GM21381 (cell line): ENCODE results near the gene IFFO2.

ENCODE experiments used
- ATAC-seq: cut with Tn5 transposase; IDR thresholded peaks from one replicate; pipeline ENCODE4 v1.9.1; 2021; ENCODE audit warnings: mild to moderate bottlenecking, moderate library complexity; ENCODE audit not compliant: unreplicated experiment

Gene IFFO2

DNA sequence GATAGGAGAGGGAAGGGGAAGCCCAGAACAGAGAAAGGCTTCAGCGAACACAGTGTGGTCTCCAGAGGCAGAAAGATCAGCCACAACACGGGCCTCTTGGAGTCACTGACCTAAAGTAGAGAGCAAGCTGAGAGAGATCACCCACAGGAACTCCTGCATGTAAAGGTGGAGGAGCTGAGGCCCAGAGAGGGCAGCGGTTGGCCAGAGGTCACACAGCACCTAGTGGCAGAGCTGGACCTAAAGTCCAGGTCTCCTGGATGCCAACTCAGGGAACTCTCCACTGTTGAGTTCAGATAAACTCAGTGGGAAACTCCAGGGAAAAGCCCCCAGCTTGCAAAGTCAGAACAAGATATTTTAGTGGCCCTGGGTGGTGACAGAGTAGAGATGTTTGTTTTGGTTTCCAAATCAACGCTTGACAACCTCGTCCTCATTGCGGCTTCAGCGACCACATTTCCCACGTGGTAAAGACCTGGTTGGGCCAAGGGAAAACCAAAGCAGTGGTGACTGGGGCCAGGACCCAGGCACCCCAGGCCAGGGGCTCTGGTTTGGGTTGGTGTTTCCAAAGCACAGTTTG is 4.6 kb downstream of the IFFO2 start:
- ATAC-seq, result peak; percentile 39

DNA sequence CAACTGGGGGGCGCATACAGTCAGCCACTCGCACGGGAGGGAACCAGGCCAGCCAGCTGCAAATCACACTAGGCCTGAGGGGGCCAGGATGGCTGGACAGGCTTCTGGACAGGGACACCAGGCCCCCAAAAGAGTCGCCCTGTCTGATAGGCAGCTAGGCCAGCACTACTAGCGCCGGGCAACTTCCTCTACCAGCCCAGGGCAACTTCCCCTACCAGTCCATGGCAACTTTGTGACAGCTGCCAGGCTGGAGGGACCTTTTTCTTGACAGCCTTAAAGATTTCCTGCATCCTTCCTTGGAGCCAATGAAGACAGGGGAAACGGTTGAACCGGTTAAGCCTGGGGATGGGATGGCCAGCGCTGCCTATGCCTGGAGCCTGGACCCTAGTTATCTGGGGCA is 5.1 kb downstream of the IFFO2 start:
- ATAC-seq, result no peak

DNA sequence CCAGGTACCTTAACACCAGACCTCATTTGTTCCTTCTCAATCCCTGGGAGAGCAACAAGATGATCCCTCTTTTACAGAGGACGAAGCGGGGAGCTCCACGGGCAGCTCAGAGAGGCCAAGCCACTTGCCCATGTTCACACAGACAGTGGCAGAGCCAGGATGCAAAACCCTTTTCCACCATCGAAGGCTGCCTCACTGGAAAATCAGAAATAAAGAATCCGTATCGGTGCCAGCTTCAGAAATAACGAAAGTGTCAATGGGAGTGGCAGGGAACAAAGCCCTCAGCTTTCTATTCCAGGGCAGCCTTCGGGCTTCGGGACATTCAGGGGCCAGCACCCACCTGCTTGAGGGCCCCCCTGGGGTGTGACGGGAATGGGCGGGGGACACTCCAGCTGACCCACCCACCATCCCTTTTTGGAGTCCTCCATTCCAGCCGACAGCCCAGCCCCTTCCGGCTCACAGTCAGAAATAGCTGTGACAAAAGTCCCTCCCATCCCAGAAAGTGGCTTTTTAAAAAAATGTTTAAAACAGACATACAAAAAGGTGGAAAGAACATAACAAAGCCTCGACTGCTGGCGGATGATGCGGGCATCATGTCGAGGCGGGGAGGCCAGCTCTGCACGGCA is 6.0 kb downstream of the IFFO2 start:
- no peak for ATAC-seq

DNA sequence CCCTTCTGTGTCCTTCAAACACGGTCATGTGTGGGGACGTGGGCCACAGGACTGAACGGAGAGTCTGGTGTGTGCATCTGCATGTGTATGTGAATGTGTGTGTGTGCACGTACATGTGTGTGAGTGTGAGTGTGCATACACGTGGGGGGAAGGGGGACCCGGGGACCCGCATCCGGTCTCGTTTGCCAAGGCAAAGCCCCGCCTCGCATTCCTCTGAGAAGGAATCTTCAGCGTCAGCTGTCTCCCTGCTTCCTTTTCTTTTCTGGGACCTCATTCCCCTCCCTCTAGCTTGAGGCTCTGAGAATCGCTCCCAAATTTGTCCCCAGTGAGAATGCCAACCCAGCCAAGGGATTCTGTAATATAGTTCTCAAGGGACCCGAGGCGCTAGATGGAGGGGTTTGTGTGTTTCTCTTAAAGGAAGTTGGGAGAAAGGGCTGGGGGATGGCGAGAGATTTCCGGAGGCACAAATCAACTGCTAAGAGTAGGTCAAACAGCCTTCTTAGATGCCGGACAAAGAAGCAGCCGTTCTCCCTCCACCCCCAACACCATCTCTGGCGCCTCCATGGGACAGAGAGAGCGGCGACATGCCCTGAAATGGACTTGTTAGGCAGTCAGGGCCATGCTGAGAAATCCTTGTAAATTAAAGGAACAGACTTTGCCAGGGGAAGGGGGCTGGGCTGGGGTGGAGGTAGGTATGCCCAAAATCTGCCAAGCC is 6.6 kb downstream of the IFFO2 start:
- ATAC-seq, result no peak

DNA sequence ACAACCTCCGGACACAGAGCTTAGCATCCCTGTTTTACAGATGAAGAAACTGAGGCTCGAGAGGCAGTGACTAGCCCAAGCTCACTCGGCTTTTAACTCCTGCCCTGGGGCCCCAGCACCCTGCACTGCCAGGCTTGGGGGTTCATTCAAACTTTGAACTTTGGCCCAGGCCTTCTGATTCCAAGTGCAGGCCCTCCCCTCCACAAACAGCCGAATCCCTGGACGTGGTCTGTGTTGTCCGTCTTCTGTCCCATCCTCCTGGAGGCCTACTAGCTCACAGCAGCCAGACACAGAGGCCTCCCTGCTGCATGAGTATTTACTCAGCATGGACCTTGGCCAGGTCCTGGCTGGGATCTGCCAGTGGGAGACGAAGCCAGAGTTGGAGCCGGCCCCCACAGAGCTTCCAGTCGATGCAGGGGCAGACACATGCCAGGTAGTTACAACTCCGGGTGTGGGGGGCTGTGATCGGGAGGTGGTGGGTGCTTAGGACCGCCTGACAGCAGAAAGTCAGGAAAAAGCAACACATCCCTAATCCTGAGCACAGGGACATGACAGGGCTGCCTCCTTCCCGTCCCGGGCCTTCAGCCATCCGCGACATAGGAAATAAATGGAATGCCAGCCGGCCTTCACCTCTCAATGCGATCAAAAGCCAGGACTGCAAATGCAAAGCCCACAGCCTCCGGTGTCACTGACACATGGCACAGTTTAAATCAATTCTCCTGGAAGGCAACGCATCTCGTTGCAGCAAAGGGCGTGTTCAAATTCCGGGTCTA is 7.4 kb downstream of the IFFO2 start:
- ATAC-seq, result no peak

DNA sequence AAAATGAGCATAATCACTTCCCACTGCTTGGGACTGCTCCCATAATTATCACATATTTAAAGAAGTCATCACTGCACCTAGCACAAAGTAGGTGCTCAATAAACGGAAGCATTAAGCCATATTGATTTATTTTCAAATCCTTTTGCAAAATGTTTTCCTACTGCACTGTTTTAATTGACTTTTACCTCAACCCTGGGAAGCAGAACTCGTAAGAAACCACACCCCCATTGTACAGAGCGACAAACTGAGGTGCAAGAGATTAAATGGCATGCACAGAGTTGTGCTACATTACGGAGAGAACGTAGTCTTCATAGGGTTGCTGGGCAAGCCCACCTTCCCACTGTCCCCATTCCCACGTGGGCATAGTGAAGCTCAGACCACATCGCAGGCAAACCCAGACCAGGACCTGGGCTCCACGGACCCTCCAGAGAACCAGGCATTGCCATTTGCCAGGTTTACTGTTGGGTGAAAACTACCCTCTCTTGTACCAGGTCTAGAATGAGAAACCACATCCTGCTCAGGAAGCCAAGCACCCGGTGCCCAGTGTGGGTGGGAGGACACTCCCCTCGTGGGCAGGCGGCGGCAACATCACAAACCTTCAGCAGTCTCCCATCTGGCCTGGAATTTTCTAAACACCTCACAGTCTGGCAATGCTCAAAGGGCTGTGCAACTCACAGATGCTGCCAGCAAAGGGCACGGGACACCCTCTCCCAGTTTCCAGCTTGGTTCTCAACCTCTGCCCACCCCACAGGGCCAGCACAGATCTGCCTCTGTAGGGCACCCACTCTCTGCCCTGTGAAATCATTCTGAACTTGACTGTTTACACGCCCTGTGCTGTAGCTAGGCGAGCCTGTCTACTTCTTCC is 8.2 kb downstream of the IFFO2 start:
- no peak for ATAC-seq

DNA sequence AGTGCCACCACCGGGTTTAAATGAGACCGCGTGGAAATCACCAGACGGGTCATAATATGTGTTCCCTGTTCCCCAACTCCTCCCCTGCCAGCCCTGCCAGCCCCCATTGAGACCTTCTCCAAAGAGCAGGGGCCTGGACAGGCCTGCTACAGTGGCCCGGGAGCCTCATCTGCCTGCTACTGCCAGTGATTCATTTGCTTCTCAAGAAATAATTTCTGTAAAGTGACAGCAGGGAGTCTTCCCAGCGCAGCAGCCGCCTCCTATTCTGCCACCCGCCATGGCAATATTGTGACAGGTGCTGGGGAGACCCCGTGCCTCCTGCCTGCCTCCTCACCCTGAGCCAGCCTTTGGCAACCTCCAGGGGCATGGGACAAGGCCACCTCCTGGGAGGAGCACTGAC is 8.9 kb downstream of the IFFO2 start:
- no peak for ATAC-seq

DNA sequence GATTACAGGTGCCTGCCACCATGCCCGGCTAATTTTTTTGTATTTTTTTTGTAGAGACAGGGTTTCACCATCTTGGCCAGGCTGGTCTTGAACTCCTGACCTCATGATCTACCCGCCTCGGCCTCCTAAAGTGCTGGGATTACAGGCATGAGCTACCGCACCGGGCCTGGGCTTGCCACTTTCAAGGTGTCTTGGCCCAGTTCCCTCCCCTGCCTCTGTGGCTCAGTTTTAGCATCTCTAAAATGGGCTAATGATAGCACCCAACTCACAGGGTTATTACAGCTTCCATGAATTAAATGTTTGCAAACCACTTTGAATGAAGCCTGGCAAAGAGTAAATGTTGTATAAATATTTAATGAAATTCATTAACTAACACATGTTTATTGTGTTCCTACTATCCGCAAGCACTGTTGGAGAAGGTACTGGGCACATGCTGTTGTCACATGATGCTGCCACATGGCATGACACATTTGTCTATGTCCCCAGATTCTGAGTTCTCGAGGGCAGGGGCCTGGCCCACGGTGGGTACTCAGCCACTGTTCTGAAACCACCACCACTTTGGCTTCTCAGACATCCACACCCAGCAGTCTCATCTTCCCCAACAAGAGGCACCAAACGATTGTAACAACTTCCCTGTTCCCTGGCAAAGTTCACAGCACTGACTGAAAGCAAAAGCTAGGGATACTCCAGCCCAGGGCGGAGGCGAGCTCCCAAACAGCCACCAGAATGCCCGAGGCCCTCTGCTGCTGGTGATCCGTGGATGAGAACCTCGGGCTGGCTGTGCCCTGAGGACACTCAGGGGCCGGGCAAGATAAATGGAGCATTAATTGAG is 9.7 kb downstream of the IFFO2 start:
- no peak for ATAC-seq

DNA sequence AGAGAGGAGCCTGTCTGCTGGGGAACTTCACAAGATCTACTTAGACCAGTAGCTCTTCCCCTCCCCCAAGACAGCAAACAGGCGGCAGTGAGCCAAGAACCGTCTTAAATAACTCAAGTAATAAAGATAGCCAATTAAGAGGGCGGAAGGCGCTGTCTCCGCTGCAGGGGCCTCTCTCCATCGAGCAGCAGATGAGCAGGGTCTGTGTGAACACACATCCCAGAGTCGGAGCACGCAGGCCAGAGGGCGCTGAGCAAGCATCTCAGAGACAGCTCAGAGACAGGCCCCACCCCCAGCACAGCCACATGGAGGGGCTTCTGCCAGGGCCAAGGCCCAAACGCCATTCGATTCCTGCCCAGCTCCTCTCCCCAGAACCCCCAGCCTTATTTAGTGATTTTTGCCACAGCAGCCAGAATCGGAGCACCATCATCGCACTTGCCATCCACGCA is 11.1 kb downstream of the IFFO2 start:
- no peak for ATAC-seq

DNA sequence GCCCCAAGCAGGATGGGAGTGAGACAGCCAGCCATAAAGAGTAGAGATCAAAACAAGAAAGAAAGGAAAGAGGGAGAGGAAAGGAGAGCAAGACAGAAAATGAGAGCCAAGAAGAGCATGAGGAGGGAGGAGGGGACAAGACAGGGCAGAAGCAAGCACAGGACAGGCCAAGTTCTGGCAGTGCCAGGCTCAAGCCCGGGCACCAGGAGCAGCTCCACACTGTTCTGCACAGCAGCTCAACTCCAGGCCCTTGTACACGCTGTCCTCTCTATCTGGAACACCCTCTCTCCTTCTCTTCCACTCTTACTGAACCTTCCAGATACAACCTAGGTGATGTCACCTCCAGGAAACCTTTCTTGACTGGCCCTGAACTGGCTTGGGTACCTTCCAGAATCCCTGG is 11.7 kb downstream of the IFFO2 start:
- ATAC-seq, result no peak

DNA sequence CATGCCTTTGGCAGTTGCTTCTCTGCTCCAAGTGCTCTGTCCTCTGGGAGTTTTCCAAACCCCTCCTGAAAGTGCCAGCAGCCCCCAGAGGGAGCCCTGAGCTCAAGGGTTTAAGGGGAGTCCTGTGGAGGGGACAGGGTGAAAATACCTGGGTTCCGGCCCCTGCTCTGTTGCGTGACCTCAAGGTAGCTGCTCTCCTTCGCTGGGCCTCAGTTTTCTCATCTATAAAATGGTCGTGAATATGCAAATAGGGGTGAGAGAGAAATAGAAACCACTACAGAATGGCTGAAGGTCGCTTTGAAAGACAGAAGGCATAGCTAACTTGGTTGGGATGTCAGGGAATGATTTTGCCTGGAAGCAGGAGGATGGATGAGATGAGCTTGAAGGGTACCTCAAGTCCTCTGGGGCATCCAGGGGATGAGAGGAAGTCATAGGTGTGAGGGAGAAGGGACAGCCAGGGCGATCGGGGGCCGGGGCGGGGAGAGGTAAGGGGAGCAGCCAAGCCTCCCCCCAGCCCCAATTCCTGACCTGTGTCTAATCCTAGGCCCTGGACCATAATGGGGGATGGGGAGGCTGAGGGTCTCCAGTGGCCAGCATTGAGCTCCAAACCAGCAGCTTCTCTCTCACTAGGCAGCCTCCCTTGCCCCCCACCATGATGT is 12.4 kb downstream of the IFFO2 start:
- ATAC-seq, result no peak

DNA sequence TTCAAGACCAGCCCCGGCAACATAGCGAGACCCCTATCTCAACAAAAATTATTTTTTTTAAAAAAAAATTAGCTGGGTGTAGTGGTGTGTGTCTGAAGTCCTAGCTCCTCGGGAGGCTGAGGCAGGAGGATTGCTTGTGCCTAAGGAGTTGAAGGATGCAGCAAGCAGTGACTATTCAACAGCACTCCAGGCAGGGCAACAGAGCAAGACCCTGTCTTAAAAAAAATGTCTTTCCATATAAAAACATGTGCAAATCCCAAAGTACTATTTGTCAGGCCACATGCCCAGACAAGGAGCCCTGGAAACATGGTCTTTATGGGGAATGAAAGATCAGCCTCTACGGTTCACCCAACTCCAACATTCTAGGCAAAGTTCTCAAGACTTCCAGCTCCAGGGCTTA is 13.3 kb downstream of the IFFO2 start:
- ATAC-seq, result no peak

DNA sequence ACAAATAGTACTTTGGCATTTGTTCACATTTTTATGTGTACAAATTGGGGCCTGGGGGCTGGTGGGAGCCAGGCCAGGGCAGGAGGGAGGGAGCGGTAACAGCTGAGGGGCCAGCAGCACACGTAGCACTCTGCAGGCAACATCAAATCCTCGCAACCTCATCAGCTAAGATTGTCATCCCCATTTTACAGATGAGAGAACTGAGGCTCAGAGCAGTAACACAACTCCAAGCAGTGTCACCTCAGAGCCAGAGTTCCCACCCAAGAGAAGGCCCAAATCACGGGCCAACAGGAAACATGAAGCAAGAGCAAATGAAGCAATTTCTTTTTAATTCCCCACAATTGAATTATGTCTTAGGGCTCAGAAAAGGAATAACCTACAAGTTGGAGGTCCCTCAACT is 14.1 kb downstream of the IFFO2 start:
- no peak for ATAC-seq

DNA sequence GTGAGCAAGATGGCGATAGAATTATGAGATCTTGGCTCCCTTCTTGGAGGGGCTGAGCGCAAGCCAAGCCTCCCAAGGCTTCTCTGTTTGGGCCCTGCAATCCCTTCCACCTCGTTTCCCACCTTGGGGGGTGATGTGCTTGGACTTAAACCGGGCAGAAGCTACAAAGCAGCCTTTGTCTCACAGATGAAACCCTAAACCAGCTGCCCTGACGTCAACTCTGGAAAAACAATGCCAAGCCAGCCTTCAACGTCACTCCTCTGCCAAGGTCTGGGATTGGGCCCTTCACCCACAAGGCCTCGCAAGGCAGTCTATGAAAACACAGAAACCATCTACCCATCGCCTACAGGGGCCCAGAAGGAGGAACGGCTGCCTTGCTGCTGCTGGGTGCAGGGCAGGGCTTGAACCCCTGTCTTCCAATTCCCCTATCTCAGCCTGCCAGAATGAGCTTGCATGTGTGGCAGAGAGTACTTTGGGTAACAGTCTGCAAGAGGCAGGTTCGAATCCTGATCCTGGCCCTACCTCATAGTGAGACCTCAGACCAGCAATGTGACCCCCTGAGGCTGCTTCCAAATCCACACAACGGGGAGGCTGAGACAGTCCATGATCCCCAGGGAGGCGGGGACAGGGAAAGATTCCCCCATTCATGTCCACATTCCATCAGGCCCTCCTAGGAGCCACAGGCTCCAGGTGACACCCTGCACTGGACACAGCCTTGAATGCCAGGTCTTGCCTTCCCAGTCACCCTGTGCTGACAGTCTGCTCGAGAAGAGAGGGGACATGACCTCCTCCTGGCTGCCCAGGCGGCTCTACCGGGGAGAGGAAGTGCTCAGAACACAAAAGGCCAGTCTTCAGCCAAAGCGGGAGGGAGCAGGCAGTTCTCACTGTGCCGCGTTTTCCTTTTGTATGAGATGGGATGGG is 15.0 kb downstream of the IFFO2 start:
- no peak for ATAC-seq

DNA sequence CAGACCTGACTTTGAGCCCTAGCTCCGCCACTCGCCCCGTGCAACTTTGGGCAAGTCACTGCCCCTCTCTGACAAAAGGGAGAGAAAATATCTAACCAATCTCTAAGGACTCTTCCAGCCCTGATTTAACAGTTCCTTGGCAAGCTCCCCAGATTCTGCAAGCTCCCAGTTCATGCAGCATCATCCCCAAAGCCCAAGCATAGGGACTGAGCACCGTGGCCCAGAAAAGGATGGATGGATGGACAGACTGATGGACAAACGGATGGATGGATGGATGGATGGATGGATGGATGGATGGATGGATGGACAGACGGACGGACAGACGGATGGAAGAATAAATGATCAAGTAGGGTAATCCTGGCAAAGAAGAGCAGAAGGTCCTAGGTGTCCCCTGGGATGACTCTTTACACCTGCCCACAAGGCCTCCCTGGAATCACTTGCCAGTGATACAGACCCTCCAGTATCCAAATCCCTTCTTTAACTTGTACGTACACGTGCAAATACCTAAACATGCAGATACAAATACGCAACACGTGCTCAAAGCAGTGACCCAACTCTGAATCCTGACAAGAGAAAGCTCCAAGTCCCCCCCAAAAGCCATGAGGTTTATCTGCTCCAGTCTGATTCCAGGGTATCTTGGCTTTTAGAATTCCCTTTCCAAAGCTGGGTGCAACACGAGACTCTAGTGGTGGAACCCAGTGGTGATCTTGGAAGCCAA is 16.0 kb downstream of the IFFO2 start:
- no peak for ATAC-seq

DNA sequence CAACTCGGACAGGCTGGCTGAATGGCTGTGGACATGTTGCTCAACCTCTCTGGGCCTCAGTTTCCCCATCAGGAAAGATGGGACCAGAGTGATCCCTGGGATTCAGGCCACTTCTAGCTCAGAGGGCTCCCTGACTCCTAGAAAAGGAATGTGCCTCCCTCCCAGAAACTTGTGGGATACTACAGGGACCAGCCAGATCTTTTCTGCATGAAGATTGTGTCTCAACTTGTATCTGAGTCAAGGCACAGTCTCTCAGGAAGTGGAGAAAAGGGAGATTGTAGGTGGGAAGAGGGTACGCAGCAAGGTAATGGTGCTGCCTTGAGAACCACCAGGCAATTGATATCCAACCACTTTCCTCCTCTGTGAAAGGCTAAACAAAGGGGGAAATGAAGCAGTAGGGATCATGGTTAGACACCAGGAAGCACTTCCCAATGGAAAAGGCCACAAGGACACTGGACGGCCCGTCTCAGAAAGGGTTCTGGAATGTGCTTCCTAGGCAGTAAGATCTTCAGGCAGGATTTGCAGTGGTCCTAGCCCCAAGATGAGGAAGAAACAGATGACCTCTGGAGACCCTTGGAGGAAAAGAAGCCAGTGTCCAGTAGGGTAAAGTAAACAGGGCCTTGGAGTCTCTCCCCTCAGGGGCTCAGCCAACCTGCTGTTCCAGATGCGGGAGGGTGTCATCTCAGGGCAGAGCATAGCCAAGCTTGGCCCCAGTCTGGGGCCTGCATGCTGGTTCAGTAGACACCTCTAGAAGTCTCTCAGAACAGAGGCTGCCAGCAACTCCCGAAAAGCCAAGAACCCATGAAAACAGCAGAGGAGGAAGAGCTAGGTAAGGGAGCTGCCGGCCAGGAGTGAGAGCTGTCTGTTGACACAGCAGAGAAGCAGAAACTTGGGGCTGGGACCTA is 16.8 kb downstream of the IFFO2 start:
- ATAC-seq, result no peak

DNA sequence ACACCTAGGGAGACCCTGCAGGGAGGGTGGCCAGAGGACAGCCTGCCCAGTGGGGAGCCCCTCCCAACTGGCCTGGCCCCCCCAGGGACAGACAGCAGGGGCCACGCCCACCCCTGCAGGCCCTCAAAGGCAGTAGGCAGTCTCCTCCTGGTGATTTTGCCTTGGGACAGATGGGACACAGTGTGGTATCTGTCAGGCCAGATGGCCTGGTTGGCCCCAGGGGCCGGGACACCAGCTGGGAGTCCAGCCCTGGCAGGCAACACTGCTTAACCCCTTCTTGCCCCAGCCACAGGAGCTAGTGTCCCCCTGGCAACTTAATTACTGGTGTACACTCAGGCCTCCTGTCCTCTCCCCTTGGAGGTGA is 17.8 kb downstream of the IFFO2 start:
- no peak for ATAC-seq
